ENCODE results near the gene GREB1.
A peak's percentile ranks its signal among the peaks of the same experiment; 100 is the strongest.

- peak; percentile 86 for TF ChIP-seq CTCF (conservative IDR thresholded peaks at IDR 0.05)
- no peak for TF ChIP-seq ZFX (IDR thresholded peaks at IDR 0.05)
These were observed 154.6 kb downstream of the GREB1 start for GRCh38 chr2:11688222-11689069.

Measured in C4-2B (cell line).